ACC112 (cell line): ENCODE results near the gene GOLGA8J.
"Not testable (repeated sequence)": the region's sequence is repeated elsewhere in the genome, so short reads cannot be mapped to it uniquely, and the experiment has no call there.

ENCODE experiments used
- H2AFZ ChIP-seq: fragments of 200-600 bp; sonication (generic); one replicate; pipeline ENCODE4 v1.6.0; 2017; ENCODE audit warnings: antibody characterized with exemption, low read length; ENCODE audit not compliant: unreplicated experiment
- H3K27ac ChIP-seq: fragments of 200-600 bp; sonication (generic); 2 replicates; pipeline ENCODE4 v1.5.1; 2014; ENCODE audit warnings: low read depth, mild to moderate bottlenecking, antibody characterized with exemption, low read length, moderate library complexity
- H3K27me3 ChIP-seq: fragments of 200-600 bp; sonication (generic); 2 replicates; pipeline ENCODE4 v1.6.1; 2014; ENCODE audit warnings: mild to moderate bottlenecking, antibody characterized with exemption, low read length, moderate library complexity, mixed read lengths; ENCODE audit not compliant: insufficient read depth
- H3K36me3 ChIP-seq: fragments of 200-600 bp; sonication (generic); 2 replicates; pipeline ENCODE4 v1.6.1; 2016; ENCODE audit warnings: mild to moderate bottlenecking, antibody characterized with exemption, low read length, moderate library complexity, mixed read lengths; ENCODE audit not compliant: insufficient read depth
- H3K4me1 ChIP-seq: fragments of 200-600 bp; sonication (generic); one replicate; pipeline ENCODE4 v1.6.1; 2016; ENCODE audit warnings: low read length, mixed read lengths; ENCODE audit not compliant: insufficient read depth, unreplicated experiment, control insufficient read depth
- H3K4me3 ChIP-seq: fragments of 200-600 bp; sonication (generic); 2 replicates; pipeline ENCODE4 v1.5.1; 2014; ENCODE audit warnings: mild to moderate bottlenecking, low read depth, low read length
- H3K79me2 ChIP-seq: fragments of 200-600 bp; sonication (generic); one replicate; pipeline ENCODE4 v1.6.0; 2016; ENCODE audit warnings: low read length; ENCODE audit not compliant: control insufficient read depth, unreplicated experiment, insufficient read depth

The GOLGA8J gene, protein sequence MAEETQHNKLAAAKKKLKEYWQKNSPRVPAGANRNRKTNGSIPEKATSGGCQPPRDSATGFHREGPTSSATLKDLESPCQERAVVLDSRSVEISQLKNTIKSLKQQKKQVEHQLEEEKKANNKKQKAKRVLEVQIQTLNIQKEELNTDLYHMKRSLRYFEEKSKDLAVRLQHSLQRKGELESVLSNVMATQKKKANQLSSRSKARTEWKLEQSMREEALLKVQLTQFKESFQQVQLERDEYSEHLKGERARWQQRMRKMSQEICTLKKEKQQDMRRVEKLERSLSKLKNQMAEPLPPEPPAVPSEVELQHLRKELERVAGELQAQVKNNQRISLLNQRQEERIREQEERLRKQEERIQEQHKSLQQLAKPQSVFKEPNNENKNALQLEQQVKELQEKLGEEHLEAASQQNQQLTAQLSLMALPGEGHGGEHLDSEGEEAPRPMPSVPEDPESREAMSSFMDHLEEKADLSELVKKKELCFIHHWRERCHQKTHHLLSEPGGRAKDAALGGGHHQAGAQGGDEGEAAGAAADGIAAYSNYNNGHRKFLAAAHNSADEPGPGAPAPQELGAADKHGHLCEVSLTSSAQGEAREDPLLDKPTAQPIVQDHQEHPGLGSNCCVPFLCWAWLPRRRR

DNA sequence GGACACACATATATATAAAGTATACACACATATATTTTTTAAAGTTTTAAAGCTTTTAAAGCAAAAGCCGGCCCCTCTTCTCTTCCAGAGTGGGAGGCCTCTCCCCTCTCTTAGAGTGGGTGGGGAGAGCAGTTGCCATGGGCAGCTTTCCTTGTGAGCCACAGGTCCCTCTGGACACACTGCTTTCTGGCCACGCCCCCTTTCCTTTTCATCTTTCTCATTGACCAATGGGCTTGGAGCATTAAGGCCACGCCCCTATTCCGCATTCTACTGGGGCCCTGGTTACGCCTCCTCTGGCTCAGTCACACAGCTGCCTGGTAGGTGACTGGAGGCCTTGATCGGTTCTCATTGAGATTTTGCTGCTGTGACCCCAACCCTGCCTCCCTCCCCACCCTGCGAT, at the start of gene GOLGA8J:
GOLGA8J (plus strand) TSS at position 301 of the 400 bp plus-strand sequence; CDS start at position 399, 98 bp downstream.
- not testable (repeated sequence) for H3K4me1 ChIP-seq

GRCh38 chr15:30033211-30033610, 49.5 kb upstream of the GOLGA8J start:
- no peaks in the 10 kb centered on the region for H3K4me1 ChIP-seq
- H3K27ac ChIP-seq, result no peak overlapping the region
- H3K27me3 ChIP-seq, result peaks cover 5% of the 10 kb centered on the region; the same call in 1 of the 2 replicates
- H2AFZ ChIP-seq, result no peak overlapping the region
- no peaks in the 10 kb centered on the region for H3K36me3 ChIP-seq
- H3K4me3 ChIP-seq, result no peak overlapping the region
- H3K79me2 ChIP-seq, result no peaks in the 10 kb centered on the region

More for the DNA sequence above, at the start of gene GOLGA8J:
- not testable (repeated sequence) for H3K79me2 ChIP-seq, H3K4me3 ChIP-seq, H2AFZ ChIP-seq, H3K36me3 ChIP-seq, H3K27ac ChIP-seq, H3K27me3 ChIP-seq

- no peak overlapping the region for H3K4me3 ChIP-seq
- H3K27ac ChIP-seq, result no peak overlapping the region
- peaks cover 2% of the 10 kb centered on the region for H3K4me1 ChIP-seq
- H3K79me2 ChIP-seq, result no peaks in the 10 kb centered on the region
- H3K36me3 ChIP-seq, result no peaks in the 10 kb centered on the region
- H2AFZ ChIP-seq, result no peak overlapping the region
- peaks cover 5% of the 10 kb centered on the region; the same call in 1 of the 2 replicates for H3K27me3 ChIP-seq
These were observed 49.0 kb upstream of the GOLGA8J start for GRCh38 chr15:30033763-30034162.

DNA sequence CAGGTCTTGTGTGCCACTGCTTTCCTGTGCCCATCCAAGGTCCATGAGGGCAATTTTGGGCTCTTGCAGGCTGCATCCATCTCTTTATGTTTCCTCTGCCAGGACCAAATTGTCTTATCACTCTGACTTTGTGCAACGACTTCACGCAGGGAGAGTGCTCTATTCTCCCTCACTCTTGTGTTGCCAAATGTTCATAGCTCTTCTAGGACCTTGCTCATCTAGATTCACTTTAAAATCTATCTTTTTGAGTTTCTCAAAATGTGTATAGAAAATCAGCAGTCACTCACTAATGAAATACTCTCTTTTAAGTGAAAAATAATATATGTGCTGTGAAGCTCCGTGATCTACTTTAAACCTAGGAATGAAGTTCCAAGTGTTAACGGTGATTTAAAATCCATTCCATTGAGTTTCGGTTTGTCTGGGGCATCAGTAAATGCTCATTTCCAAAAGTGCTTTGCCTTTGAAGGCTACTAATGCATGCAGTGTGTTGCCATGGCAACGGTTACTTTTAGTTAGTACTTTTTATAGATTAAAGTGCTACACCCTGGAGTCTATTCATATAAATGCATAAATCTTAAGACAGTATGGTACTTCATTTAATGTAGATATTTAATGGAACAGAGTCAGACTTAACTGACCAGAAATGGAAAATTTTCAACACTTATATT, 46.6 kb upstream of the GOLGA8J start:
- Histone ChIP-seq H3K36me3 (no peaks in the 10 kb centered on the region), H2AFZ (no peak overlapping the region), H3K27me3 (peaks cover 5% of the 10 kb centered on the region; the same call in 1 of the 2 replicates), H3K4me3 (no peak overlapping the region), H3K4me1 (peaks cover 9% of the 10 kb centered on the region), H3K79me2 (no peaks in the 10 kb centered on the region), H3K27ac (no peak overlapping the region)

- H3K4me1 ChIP-seq, result peaks cover 17% of the 10 kb centered on the region
- H3K27ac ChIP-seq, result no peak overlapping the region
- no peak overlapping the region for H3K4me3 ChIP-seq
- no peaks in the 10 kb centered on the region for H3K36me3 ChIP-seq
- no peaks in the 10 kb centered on the region for H3K79me2 ChIP-seq
- H3K27me3 ChIP-seq, result no peaks in the 10 kb centered on the region
- H2AFZ ChIP-seq, result no peak overlapping the region
These were observed 43.9 kb upstream of the GOLGA8J start for GRCh38 chr15:30038667-30039523.

DNA sequence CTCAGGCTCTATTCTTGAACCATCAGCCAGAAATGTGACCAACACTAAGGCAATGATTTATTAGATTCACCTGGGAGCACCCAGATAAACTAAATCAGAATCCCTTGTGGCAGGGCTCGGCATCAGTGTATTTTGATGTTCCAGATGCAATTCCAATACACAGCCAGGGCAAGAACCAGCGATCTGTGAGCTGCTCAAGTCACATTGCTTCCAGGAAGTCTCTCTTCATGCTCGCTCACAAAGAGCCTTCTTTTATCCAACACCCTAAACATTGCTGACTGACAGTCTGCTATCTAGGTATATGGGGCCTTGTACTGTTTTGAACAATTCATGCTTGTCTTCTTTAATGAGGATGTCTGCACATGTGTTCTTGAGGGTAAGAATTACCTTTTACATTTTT, 40.9 kb upstream of the GOLGA8J start:
- Histone ChIP-seq H2AFZ (no peak overlapping the region), H3K27ac (no peak overlapping the region), H3K36me3 (no peaks in the 10 kb centered on the region), H3K27me3 (no peaks in the 10 kb centered on the region), H3K4me3 (no peak overlapping the region), H3K79me2 (no peaks in the 10 kb centered on the region), H3K4me1 (peaks cover 17% of the 10 kb centered on the region)

- Histone ChIP-seq H3K4me1 (peaks cover 17% of the 10 kb centered on the region), H3K36me3 (no peaks in the 10 kb centered on the region), H3K4me3 (no peak overlapping the region), H3K27me3 (no peaks in the 10 kb centered on the region), H2AFZ (no peak overlapping the region), H3K79me2 (no peaks in the 10 kb centered on the region), H3K27ac (no peak overlapping the region)
These were observed 40.2 kb upstream of the GOLGA8J start for GRCh38 chr15:30042556-30042955.

GRCh38 chr15:30043211-30043655, 39.5 kb upstream of the GOLGA8J start:
- Histone ChIP-seq H3K27me3 (no peaks in the 10 kb centered on the region), H2AFZ (no peak overlapping the region), H3K4me1 (peaks cover 17% of the 10 kb centered on the region), H3K79me2 (no peaks in the 10 kb centered on the region), H3K27ac (no peak overlapping the region), H3K4me3 (no peak overlapping the region), H3K36me3 (no peaks in the 10 kb centered on the region)

GRCh38 chr15:30044377-30044776, 38.4 kb upstream of the GOLGA8J start:
- Histone ChIP-seq H3K27ac (no peak overlapping the region), H3K4me1 (peaks cover 8% of the 10 kb centered on the region), H3K79me2 (no peaks in the 10 kb centered on the region), H2AFZ (no peak overlapping the region), H3K27me3 (no peaks in the 10 kb centered on the region), H3K36me3 (no peaks in the 10 kb centered on the region), H3K4me3 (no peak overlapping the region)

DNA sequence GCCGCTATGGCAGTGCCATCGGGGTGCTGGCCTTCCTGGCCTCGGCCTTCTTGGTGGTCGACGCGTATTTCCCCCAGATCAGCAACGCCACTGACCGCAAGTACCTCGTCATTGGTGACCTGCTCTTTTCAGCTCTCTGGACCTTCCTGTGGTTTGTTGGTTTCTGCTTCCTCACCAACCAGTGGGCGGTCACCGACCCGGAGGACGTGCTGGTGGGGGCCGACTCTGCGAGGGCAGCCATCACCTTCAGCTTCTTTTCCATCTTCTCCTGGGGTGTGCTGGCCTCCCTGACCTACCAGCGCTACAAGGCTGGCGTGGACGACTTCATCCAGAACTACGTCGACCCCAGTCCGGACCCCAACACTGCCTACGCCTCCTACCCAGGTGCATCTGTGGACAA, 37.9 kb upstream of the GOLGA8J start:
- not testable (repeated sequence) for H3K4me3 ChIP-seq, H3K79me2 ChIP-seq, H3K4me1 ChIP-seq, H3K36me3 ChIP-seq, H3K27me3 ChIP-seq, H3K27ac ChIP-seq, H2AFZ ChIP-seq
